DMS53 treated with DMSO at 0.1 percent for 48 hours (cell line): ENCODE measurements around the gene SIK3.

Experiments used
- DNase-seq: peaks from one replicate; lab custom pipeline; 2025; ENCODE audit not compliant: unreplicated experiment; lab: John Stamatoyannopoulos, UW

Gene SIK3

DNA sequence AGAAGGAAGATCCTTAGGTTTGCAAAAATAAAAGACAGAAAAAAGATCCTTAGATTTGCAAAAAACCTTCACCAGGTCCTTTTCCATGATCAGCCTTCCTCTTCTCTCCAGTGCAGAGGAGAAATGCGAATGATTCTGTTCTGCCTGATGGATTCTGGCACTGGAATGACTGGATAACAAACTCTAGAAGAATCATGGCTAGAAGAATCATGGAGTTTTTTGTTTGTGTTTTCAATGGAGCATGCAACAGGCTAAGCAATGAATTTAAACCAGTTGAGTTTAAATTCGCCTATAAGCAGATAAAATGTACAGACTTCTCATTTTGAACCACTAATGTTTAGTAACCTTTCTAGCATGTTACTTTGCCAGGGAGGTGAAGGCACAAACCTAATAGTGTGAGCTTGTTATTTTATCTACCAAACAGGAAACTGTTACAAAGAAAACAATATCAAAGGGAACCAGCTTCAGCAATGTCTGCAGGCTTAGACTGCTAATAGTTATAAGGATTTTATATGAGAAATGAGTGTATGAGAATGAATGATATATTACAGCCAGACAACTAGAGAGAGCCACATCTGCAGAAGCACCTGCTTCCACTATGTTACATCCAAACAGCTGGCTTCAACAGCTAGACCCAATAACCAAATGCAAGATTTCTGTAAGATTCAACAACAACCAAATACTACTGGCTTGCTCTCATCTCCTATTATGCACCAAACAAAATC lies 196.1 kb downstream of the SIK3 start:
- no peak for DNase-seq

DNA sequence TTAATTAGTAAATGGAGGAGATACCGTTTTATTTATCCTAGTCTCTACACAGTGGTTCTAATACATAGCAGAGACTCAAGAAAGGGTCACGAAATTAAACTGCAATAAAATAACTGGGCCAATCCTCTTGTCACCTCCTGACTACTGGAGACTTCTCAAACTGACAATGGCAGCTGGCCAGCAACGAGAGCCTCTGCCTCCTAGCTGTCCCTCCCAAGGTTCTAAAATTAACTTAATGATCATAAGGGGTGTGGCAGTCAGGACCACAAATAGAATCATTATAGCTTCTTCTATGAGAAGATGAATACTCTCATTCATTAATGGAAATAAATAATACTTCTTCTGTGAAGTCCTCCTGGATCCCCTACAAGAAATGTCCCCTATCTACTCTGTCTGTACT lies 197.0 kb downstream of the SIK3 start:
- DNase-seq: no peak

DNA sequence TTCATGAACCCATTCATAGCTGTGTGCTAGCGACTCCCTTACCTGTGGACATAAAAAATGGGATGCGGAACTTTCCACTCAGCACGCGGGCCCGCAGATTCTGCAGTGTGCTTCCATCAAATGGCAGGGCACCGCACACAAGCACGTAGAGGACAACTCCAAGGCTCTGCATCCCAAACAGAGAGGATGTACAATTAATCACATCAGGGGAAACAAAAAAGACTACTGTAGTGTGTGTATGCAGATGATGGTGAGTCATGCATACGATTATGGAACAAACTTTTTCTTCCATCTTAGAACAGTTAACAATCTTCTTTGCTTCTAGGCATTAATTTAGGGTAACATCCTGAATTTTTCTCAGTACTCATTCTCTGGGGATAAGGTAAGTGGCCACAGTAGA lies 202.0 kb downstream of the SIK3 start:
- DNase-seq: no peak

DNA sequence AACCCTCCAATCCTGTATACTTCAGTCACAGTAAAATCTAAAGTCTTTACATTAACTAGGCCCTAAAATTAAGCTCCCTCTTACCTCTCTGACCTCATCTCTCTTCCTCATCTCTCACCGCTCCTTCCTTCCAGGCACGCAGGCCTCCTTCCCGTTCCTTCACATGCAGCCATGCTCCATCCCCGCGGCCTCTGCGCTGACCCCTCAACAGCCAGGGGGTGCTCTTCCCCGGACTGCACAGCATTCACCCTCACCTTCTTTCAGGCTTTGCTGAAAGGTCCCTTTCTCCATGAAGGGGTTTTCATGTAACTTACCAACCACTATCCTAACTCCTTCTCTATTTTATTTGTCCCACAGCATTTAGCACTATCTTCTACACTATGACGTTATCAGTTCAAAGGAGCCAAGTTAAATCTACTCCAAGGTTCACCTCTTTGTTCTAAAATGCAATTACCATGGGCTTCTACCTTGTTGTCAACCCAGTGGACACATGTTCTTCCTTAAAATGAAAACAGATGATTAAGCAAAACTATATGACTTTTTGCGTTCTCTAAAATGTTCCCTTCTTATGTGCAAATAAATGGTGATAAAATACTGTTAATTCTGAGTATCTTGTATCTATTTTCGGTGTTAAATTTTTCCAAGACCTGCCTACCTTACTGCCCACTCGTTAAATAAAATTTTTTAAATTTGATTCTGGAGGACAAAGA lies 203.0 kb downstream of the SIK3 start:
- DNase-seq: no peak

DNA sequence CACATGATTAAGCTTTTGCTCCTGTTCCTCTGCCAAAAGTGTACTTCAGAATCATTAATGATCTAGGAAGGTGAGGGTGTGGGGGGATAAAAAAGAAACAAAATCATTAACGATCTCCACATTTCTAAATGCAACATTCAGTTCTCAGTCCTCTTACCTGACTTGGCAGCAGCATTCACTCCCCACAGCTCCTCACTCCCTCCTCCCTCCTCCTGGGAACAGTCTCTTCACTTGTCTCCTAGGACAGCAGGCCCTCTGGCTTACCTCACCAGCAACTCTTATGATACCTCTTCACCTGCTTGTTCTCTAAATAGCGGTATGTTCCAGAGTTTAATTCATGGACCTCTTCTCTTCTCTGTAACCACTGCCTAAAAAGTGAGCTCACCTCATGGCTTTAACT lies 204.3 kb downstream of the SIK3 start:
- no peak for DNase-seq

DNA sequence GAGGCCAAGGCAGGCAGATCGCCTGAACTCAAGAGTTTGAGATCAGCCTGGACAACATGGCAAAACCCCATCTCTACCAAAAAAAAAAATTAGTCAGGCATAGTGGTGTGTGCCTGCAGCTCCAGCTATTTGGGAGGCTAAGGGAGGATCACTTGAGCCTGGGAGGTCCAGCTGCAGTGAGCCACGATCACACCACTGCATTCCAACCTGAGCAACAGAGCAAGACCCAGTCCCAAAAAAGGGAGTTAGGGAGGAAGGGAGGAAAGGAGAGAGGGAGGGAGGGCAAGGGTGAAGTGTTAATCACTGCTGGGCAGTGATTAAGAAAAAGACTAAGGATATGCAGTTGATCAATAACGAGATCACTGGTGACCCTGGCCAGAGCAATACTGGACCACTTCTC lies 204.8 kb downstream of the SIK3 start:
- DNase-seq: no peak

DNA sequence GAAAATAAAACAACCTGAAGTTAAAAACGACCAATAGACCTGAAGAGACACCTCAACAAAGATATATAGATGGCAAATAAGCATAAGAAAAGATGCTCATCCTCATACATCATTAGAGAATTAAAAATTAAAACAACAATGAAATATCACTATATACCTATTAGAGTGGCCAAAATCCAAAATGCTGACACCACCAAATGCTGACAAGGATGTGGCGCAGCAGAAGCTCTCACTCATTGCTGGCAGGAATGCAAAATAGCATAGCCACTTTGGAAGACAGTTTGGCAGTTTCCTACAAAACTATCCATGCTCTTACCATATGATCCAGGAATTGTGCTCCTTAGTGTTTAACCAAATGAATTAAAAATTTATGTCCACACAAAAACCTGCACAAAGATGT lies 205.9 kb downstream of the SIK3 start:
- DNase-seq: no peak

DNA sequence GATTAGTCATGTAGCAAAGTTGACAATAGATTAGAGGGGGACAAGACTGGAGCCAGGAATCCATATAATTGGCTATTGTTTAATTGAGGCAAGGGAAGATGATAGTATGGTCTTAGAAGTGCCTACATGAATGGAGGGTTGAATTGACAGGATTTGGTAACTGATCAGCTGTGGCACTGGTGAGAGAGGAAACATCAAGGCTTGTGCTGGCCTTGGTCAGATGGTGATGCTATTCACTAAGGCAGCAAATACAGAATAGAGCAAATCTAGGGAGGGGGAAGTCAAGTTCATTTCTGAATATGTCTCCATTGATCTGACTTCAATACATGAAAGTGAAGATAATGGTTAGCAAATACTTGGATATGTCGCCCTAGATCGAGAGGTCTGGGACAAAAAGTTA lies 206.5 kb downstream of the SIK3 start:
- DNase-seq: no peak

DNA sequence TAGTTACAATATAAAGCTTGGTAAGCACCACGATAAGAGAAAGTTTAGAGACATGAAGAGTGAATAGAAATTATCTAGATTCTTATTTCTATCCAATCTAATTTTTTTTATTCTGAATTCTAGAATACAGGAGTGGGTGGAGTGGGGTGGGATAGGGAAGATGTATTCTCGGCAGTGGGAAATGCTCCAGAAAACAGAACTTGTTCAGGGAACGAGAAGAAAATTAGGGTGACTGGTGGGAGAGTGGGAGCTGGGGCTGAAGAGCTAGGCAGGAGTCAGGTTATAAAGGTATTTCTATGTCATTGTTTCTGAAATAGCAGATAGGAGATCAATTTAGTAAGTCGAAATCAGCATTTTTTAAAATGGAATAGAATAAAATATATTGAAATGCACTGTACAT lies 207.6 kb downstream of the SIK3 start:
- no peak for DNase-seq

DNA sequence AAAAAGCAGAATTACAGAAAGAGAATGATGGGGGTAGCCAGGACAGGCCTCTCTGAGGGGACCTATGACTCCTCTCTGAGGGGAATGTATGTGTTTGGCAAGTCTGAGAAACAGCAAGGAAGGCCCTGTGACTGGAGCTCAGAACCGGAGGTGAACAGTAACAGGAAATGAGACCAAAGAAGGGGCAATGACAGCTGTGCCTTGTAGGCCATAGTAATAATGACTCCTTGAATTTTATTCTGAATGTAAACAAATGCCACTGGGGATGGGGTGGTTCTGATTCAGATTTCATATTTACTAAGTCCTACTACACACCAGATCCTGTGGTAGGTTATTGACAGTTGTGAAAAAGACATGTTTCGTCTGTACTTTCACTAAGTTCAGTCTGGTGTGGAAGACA lies 208.0 kb downstream of the SIK3 start:
- no peak for DNase-seq

DNA sequence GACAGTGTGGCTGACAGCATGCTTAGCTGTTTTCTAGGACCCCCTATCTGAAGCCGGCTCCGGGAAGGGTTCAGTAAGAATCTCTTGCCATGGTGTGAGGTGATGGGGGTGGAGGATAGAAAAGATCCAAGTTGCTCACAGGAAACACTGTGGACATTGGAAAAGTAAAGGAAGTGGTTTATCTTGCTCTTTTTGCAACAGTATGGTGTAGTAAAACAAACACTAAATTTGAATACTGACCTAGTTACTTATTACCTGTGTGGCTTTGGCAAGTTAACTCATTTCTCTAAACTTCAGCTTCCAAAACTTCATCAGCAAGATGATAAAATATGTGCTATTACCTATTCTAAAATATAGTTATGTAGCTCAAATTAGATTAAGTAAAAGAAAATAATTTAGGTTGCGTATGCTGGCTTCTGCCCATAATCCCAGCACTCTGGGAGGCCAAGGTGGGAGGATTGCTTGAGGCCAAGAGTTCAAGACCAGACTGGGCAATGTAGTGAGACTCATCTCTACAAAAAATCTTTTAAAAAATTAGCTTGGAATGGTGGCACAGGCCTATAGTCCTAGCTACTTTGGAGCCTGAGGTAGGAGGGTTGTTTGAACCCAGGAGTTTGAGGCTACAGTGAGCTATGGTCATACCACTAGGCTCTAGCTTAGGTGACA lies 209.2 kb downstream of the SIK3 start:
- no peak for DNase-seq

DNA sequence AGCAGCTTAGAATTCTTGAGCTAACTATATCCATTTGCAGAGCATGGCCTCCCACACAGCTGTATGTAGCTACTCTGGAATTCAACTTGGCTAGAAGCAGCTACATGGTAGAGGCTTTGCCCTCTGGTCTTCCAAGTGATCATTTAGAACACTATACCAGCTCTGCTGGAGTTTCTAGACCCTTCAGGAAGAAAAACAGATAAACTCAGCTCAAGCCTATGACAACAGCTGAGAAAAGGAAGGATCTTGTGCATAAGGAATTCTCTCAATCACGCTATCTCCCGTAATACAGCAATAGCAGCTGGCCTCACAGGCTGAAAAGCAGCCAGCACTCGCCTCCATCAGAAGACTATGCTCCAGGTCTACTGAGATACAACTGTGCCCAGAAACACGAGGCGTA lies 210.2 kb downstream of the SIK3 start:
- DNase-seq: no peak

DNA sequence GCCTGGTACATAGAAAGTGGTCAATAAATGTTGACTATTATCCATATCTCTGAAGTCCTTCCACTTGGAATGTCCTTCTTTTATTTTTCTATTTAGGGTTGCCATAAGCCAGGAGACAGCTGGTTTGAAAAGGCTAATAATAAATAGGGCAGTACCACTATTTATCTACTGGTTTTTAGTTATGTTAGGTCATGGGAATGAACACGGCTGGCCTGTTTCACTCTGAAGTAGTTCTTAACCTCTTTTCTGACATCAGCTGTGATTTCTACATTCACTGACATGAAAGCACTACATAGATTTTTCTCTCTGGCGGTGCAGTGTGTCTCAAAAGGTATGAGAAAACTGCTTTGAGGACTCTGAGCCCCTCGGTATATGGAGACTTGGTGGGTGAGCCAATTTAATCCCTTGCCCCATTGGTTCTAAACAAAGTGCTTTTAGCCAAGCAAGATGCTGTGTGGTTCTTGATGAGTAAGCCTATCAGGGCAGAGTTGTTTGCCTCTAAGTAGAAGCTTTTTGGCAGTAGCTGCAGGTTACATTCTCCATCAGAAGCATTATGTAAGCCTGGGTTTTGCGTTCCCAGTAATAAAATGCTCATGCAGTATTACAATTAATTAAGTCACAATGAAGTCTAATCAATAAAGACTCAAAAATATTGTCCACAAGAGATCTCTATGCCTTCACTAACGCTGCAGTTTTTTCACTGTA lies 212.1 kb downstream of the SIK3 start:
- DNase-seq: no peak

DNA sequence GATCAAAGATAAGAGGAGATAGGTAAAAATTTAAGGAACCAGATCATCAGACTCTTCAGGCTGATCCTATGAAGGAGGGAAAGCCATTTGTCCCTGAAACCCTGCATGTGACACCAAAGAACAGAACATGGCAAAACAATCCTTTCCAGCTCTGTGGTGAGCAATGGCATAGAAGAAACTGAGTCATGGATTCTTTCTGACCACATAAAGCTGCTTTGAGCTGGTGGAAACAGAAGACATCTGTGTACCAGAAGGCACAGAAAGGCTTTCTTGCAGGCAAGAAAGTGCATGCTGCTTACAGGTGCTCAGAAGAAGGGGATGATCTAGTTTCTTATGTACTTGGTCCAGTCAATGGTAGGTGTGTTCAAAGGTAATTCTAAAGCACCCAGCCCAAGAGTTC lies 215.8 kb downstream of the SIK3 start:
- no peak for DNase-seq

DNA sequence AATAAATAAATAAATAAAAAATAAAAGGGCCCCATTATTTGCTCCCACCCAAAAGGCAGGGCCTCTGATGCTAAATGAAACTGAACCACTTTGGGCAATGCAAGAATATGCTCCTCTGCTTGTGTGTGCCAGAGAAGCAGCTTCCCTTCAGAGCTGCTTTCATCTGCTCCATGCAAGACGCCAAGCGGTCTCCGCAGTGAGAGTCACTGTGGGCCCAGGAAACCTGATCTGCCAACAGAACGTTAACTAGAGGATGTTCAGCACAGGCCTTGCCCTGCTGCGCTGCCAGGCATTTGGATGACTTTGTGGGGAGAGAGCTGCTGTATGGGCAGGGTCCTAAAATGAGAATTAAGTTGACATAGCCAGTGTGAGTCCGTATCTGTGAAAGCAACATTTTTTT lies 217.1 kb downstream of the SIK3 start:
- no peak for DNase-seq

DNA sequence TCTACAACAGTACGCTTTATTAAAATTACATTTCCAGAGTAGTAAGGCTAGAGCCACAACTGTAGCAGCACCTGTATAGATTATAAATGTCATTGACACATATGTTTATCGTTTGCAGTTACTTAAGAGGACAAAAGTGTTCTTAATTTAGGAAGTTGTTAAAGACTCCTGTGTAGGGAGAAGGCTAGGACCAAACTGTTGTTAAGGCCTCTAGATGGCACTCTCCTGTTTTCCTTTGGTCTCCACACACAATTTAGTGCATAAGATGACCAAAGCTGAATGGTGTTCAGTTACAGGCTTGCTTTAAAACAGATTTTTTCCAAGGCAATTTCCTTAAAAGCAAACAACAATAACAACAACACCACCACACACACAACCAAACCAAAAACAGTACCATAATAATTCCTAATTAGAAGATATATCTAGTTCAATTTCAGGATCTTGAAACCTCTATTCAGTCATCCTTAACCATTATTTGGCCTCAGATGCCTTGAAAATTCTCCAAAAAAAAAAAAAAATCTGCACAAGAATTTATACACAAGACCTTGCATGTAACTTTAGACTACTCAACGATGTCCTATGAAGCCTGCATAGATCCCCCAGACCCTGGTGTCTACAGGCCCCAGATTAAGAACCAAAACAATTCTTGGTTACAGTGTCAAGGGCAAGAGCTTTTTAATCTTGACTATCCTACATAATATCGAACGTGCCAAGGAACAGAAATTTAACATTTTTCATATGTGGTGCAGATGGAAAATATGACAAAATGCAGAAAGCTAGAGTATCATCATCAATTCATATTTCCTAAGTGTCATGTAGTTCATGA lies 218.2 kb downstream of the SIK3 start:
- peak; percentile 34 for DNase-seq

DNA sequence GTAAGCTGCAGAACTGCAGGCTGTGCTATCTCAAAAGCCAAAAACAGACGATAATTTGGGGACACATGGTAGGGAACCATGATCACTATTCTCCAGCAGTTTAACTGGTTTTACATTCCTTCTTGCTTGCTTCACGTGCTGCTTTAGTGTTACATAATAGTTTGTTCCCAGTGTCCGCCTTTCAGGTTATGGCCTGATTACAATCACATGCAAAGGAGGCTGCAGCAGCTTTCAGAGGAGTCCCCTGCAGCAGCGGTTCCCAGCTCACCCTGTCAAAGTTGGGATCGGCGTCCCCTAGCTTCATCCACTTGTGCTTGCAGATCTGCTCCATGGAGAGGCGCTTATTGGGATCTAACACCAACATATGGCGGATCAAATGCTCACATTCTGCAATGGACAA lies 221.6 kb downstream of the SIK3 start:
- no peak for DNase-seq

DNA sequence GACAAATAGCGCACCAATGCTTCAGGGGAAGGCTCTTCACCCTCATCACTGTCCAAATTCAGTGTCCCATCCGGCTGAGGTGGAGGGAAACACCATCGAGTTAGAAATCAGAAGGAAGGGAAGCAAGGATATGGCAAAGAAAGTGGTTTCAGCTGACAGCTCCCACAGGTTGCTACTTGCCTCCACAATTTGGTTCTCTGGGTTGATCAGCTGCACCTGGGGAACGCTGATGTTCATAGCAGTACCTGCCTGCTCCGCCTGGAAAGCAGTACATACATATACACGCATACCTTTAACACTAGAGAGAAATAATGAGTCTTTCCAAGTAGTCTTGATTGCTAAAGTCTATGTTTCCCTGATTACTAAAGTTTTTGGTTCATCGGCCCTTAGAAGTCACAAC lies 223.0 kb downstream of the SIK3 start:
- DNase-seq: no peak

DNA sequence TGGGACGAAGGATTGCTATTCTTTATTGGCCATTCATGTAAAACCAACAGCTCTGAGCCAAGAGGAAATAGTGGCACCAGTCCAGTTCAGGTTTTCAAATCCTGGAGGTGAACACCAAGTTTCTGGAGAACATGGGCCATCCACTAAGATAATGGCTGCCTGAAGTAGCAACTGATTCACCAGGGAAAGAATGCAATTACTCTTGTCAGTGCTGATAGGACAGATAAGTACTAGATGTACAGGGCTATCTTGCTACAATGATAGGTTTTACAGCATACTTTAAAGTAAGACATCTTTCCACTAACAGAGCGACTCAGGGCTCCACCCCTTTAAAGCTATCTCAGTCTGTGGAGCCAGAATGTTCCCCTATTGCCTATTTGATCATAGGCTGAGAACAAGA lies 224.0 kb downstream of the SIK3 start:
- DNase-seq: no peak

DNA sequence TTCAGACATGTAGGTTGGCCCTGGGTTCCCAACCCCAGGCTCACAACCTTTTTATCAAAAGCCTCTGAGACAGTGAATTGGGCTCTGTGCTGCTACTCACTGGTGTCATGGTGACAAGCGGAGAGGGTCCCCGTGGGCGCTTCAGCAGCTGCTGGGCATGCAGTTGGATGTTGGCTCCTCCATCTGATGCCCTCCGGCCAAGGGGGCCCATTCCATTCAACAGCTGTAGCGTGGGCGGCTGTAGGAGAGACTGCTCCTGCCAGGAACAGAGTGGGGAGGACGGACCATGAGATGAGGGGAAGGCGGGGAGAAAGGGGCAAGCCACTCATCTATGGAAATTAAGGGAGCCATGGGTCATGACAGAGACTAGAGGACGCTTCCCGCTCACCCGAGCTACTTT lies 224.8 kb downstream of the SIK3 start:
- no peak for DNase-seq

DNA sequence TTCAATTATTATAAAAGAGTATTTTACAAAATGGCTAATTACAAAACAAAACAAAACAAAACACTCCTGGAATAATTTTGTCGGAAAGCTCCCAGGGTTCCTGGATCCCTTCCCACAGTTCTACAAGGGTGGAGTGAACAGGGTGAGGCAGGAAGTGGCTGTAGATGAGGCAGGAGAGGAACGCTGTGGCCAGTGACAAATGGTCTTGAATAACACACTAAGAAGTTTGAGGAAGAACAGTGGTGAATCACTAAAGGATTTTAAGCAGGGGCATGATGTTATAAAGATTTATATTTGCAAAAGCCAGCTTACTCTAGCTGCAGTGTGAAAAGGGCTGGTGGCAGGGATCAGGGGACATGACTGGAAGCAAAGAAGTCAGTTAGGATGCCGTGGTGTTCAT lies 227.0 kb downstream of the SIK3 start:
- no peak for DNase-seq
